WTC11 (cell line): ENCODE results near the gene CUTC. TPM values are rescaled to one million over a fixed set of nuclear protein-coding genes. Genes with fewer than 3 reads are reported as not detected.

Experiments
- ATAC-seq: fragments of 200-7000 bp; cut with Tn5 transposase; 2 replicates; pipeline ENCODE4 v1.10.0; 2021; ENCODE audit warnings: mild to moderate bottlenecking, moderate library complexity
- CTCF ChIA-PET: fragments of 300-600 bp; sonication (Branson Sonifier 250); formaldehyde crosslinking; loops from one replicate; lab custom pipeline; 2021; ENCODE audit warnings: antibody characterized with exemption; lab: Charles Lee
- POLR2A ChIA-PET: fragments of 350-600 bp; sonication (Branson Sonifier 250); formaldehyde crosslinking; loops from one replicate; lab custom pipeline; 2021; ENCODE audit warnings: antibody characterized with exemption; lab: Charles Lee
- DNase-seq: peaks from one replicate; pipeline ENCODE4 v3.0.0; 2021; ENCODE audit warnings: low spot score
- H3K27ac Mint-ChIP-seq: 2 replicates; pipeline ENCODE4 v1.8.0; 2021; ENCODE audit warnings: mixed read lengths
- H3K27me3 Mint-ChIP-seq: 2 replicates; pipeline ENCODE4 v1.8.0; 2021; ENCODE audit warnings: low read depth, mild to moderate bottlenecking, moderate library complexity, mixed read lengths
- H3K36me3 Mint-ChIP-seq: 2 replicates; pipeline ENCODE4 v1.8.0; 2021; ENCODE audit warnings: mixed read lengths
- H3K4me1 Mint-ChIP-seq: 2 replicates; pipeline ENCODE4 v1.8.0; 2022; ENCODE audit warnings: mixed read lengths
- H3K4me3 Mint-ChIP-seq: 2 replicates; pipeline ENCODE4 v1.8.0; 2021; ENCODE audit warnings: mild to moderate bottlenecking, moderate library complexity, mixed read lengths
- H3K9me3 Mint-ChIP-seq: 2 replicates; pipeline ENCODE4 v1.8.0; 2021; ENCODE audit warnings: mixed read lengths
- ARID4B ChIP-seq: sonication (generic); formaldehyde crosslinking; IDR thresholded peaks from 2 replicates; pipeline ENCODE4 v1.8.0; 2023; ENCODE audit warnings: missing genetic modification reagents, mild to moderate bottlenecking, borderline replicate concordance
- ATF6 ChIP-seq: sonication (generic); formaldehyde crosslinking; IDR thresholded peaks from 2 replicates; pipeline ENCODE4 v1.8.1; 2023; ENCODE audit warnings: mild to moderate bottlenecking, missing genetic modification reagents
- CREB1 ChIP-seq: sonication (generic); formaldehyde crosslinking; IDR thresholded peaks from 2 replicates; pipeline ENCODE4 v1.8.0; 2023; ENCODE audit warnings: mild to moderate bottlenecking, missing genetic modification reagents
- FOXJ3 ChIP-seq: sonication (generic); formaldehyde crosslinking; IDR thresholded peaks from 2 replicates; pipeline ENCODE4 v1.9.0; 2021; ENCODE audit warnings: missing genetic modification reagents, mild to moderate bottlenecking, borderline replicate concordance
- GTF2I ChIP-seq: fragments of 250-450 bp; sonication (Bioruptor Pico); conservative IDR thresholded peaks from 2 replicates; pipeline ENCODE4 v1.4.0; 2021; ENCODE audit warnings: mild to moderate bottlenecking
- HMGXB4 ChIP-seq: sonication (generic); formaldehyde crosslinking; IDR thresholded peaks from 2 replicates; pipeline ENCODE4 v1.8.1; 2023; ENCODE audit warnings: mild to moderate bottlenecking, moderate library complexity, missing genetic modification reagents
- JUN ChIP-seq: sonication (generic); formaldehyde crosslinking; IDR thresholded peaks from 2 replicates; pipeline ENCODE4 v1.8.0; 2023; ENCODE audit warnings: mild to moderate bottlenecking, missing genetic modification reagents
- MAX ChIP-seq: sonication (generic); formaldehyde crosslinking; IDR thresholded peaks from 2 replicates; pipeline ENCODE4 v1.8.0; 2022; ENCODE audit warnings: mild to moderate bottlenecking, missing genetic modification reagents
- NFE2L1 ChIP-seq: sonication (generic); formaldehyde crosslinking; IDR thresholded peaks from 2 replicates; pipeline ENCODE4 v1.8.1; 2023; ENCODE audit warnings: missing genetic modification reagents
- NR1H2 ChIP-seq: sonication (generic); formaldehyde crosslinking; IDR thresholded peaks from 2 replicates; pipeline ENCODE4 v1.9.0; 2021; ENCODE audit warnings: mild to moderate bottlenecking, moderate library complexity, missing genetic modification reagents
- USF2 ChIP-seq: sonication (generic); formaldehyde crosslinking; IDR thresholded peaks from 2 replicates; pipeline ENCODE4 v1.8.1; 2023; ENCODE audit warnings: mild to moderate bottlenecking, missing genetic modification reagents, moderate library complexity
- ZNF121 ChIP-seq: sonication (generic); formaldehyde crosslinking; IDR thresholded peaks from 2 replicates; pipeline ENCODE4 v1.8.0; 2023; ENCODE audit warnings: missing genetic modification reagents
- ZNF232 ChIP-seq: sonication (generic); formaldehyde crosslinking; IDR thresholded peaks from 2 replicates; pipeline ENCODE4 v1.8.0; 2022; ENCODE audit warnings: mild to moderate bottlenecking, missing genetic modification reagents
- ZNF281 ChIP-seq: sonication (generic); formaldehyde crosslinking; IDR thresholded peaks from 2 replicates; pipeline ENCODE4 v1.8.0; 2023; ENCODE audit warnings: mild to moderate bottlenecking, missing genetic modification reagents
- total RNA-seq: library from RNA; stranded (reverse); gene quantifications from 3 replicates; pipeline ENCODE4 v1.2.3, GENCODE V29; 2021

CUTC gene
- total RNA-seq, 1 experiment from 2014 or later, result 28.6 TPM

GRCh38 chr10:99781734-99782429 lies 49.8 kb downstream of the CUTC start:
- no peaks in the 10 kb centered on the region for H3K27me3 Mint-ChIP-seq
- no peak for TF ChIP-seq ZNF281 (CRISPR knock-in tag)
- no peak for TF ChIP-seq USF2 (CRISPR knock-in tag)
- peak; percentile 40; the same call in 1 of the 2 replicates for TF ChIP-seq ZNF121 (CRISPR knock-in tag)
- H3K9me3 Mint-ChIP-seq, result no peaks in the 10 kb centered on the region
- H3K27ac Mint-ChIP-seq, result no peak overlapping the region
- POLR2A ChIA-PET, result interaction anchor here (0.5 kb wide), 1 partner anchor 42 kb away, joined by 3 read pairs; no protein-coding TSS in a partner anchor
- H3K36me3 Mint-ChIP-seq, result no peaks in the 10 kb centered on the region
- CTCF ChIA-PET, result no interaction called here
- H3K4me1 Mint-ChIP-seq, result peaks cover 34% of the 10 kb centered on the region
- no peak overlapping the region for H3K4me3 Mint-ChIP-seq
- ATAC-seq (no peak), DNase-seq (no peak)

- H3K4me3 Mint-ChIP-seq, result no peak within 1 kb of the TSS
- TF ChIP-seq MAX (CRISPR knock-in tag) (no peak), NFE2L1 (no peak), JUN (CRISPR knock-in tag) (no peak), ZNF232 (CRISPR knock-in tag) (no peak)
- H3K4me1 Mint-ChIP-seq, result peaks cover 34% of the 10 kb centered on the region
- no peaks in the 10 kb centered on the region for H3K9me3 Mint-ChIP-seq
- no peaks in the 10 kb centered on the region for H3K27me3 Mint-ChIP-seq
- DNase-seq, result no peak
- ChIA-PET POLR2A (no interaction called here), CTCF (no interaction called here)
- no peak for ATAC-seq
- H3K27ac Mint-ChIP-seq, result no peak within 1 kb of the TSS
- no peaks in the 10 kb centered on the region for H3K36me3 Mint-ChIP-seq
Observed at GRCh38 chr10:99782447-99783286, 50.6 kb downstream of the CUTC start, which contains the start of gene ABCC2. Gene ABCC2 (plus strand): TSS chr10:99782640. CDS start chr10:99782845, 205 bp downstream.

GRCh38 chr10:99784016-99784726 lies 52.1 kb downstream of the CUTC start:
- ChIA-PET POLR2A (no interaction called here), CTCF (interaction anchor here (1.2 kb wide), 1 partner anchor 62 kb away, joined by 3 read pairs; no protein-coding TSS in a partner anchor)
- H3K27ac Mint-ChIP-seq, result no peak overlapping the region
- no peak for ATAC-seq
- no peaks in the 10 kb centered on the region for H3K9me3 Mint-ChIP-seq
- no peaks in the 10 kb centered on the region for H3K36me3 Mint-ChIP-seq
- H3K4me3 Mint-ChIP-seq, result no peak overlapping the region
- DNase-seq, result no peak
- peaks cover 31% of the 10 kb centered on the region for H3K4me1 Mint-ChIP-seq
- H3K27me3 Mint-ChIP-seq, result no peaks in the 10 kb centered on the region
- TF ChIP-seq ARID4B (CRISPR knock-in tag) (no peak), GTF2I (CRISPR knock-in tag) (no peak), HMGXB4 (CRISPR knock-in tag) (no peak), NR1H2 (CRISPR knock-in tag) (no peak), MAX (CRISPR knock-in tag) (no peak), CREB1 (no peak), FOXJ3 (no peak), ATF6 (CRISPR knock-in tag) (no peak)
